GM12875 (cell line): ENCODE measurements around the gene HINT1.

ENCODE experiments used
- H3K4me3 ChIP-seq: one replicate; pipeline ENCODE4 v1.5.1; 2011; ENCODE audit warnings: low read depth, low read length, control low read depth
- TF ChIP-seq, protein P1 (sequence below): IDR thresholded peaks from 2 replicates; pipeline ENCODE4 v1.5.1; 2011; ENCODE audit warnings: low read depth, mild to moderate bottlenecking, control low read depth, inconsistent platforms, low read length, moderate library complexity, borderline replicate concordance; ENCODE audit not compliant: insufficient read depth

The HINT1 gene

DNA sequence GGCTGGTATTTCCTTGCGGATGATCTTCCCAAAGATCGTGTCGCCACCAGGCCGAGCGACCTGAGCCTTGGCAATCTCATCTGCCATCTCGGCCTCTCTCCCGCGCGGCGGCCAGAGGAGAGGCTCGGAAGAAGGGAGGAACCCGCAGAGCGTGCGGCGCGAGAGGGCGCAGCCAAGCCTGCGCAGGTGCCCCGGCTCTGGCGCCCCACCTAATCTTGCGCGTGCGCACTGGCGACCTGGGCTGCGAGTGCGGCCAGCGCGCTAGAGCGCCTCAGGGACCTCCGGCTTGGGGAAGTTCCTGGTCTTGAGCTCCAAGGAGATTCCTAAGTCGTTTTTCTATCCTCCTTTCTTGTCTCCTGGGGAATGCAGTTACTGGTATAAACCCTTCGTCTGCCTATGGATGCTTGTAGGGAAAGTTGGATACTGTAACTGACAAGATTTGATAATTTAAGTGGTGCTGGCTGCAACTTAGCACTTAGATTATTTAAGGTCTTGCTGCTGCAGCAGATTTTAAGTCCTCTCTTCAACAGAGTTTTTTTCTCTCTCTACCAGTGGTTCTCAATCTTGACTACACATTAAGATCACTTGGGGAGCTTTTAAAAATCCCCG lies at the start of gene HINT1:
HINT1 (minus strand) TSS at position 138 of the 609 bp plus-strand sequence; CDS start at position 87, 51 bp downstream.
- peak within 1 kb of the TSS; percentile 99 for H3K4me3 ChIP-seq
- TF ChIP-seq, protein P1, sequence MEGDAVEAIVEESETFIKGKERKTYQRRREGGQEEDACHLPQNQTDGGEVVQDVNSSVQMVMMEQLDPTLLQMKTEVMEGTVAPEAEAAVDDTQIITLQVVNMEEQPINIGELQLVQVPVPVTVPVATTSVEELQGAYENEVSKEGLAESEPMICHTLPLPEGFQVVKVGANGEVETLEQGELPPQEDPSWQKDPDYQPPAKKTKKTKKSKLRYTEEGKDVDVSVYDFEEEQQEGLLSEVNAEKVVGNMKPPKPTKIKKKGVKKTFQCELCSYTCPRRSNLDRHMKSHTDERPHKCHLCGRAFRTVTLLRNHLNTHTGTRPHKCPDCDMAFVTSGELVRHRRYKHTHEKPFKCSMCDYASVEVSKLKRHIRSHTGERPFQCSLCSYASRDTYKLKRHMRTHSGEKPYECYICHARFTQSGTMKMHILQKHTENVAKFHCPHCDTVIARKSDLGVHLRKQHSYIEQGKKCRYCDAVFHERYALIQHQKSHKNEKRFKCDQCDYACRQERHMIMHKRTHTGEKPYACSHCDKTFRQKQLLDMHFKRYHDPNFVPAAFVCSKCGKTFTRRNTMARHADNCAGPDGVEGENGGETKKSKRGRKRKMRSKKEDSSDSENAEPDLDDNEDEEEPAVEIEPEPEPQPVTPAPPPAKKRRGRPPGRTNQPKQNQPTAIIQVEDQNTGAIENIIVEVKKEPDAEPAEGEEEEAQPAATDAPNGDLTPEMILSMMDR, result peak; percentile 24; the same call in 1 of the 2 replicates

GRCh38 chr5:131214609-131215227 lies 49.7 kb upstream of the HINT1 start:
- TF ChIP-seq, protein P1, result no peak
- H3K4me3 ChIP-seq, result no peak overlapping the region

DNA sequence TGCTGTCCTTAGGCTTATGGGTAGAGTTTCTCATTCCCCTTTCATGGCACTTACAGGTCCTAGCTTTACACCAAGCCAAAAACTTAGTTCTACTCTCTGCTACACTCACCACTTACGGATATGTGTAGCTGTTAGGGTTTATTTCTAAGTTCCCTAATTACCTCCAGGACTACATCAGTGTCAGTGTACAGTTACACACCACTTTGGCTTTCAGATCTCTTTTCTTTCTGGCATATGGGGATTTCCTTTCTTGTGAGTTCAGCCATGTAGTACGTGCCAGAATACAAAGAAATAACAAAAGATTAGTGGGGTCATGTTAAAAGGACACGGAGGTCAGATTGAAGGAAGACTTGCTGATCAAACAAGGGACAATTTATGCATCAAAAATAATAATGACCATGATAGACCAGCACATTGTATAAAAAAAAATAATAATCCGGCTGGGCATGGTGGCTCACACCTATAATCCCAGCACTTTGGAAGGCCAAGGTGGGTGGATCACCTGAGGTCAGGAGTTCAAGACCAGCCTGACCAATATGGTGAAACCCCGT lies 47.5 kb upstream of the HINT1 start:
- H3K4me3 ChIP-seq, result peak overlapping the region; percentile 19
- TF ChIP-seq, protein P1, result no peak

- H3K4me3 ChIP-seq, result peak overlapping the region; percentile 43
- TF ChIP-seq, protein P1, result no peak
Observed at GRCh38 chr5:131211669-131212068, 46.6 kb upstream of the HINT1 start.

GRCh38 chr5:131210151-131210510 lies 45.1 kb upstream of the HINT1 start:
- TF ChIP-seq, protein P1, result no peak
- peak overlapping the region; percentile 28 for H3K4me3 ChIP-seq

- TF ChIP-seq, protein P1, result no peak
- peak overlapping the region; percentile 28 for H3K4me3 ChIP-seq
Observed at GRCh38 chr5:131209506-131210150, 44.6 kb upstream of the HINT1 start.
